Fibroblast of upper back skin (primary cell): ENCODE results near the gene TMC2.
"Not testable (repeated sequence)": the region's sequence is repeated elsewhere in the genome, so short reads cannot be mapped to it uniquely, and the experiment has no call there.

Source experiments
- DNase-seq: peaks from one replicate; pipeline ENCODE4 v3.0.0-alpha.2; 2013

TMC2 gene

DNA sequence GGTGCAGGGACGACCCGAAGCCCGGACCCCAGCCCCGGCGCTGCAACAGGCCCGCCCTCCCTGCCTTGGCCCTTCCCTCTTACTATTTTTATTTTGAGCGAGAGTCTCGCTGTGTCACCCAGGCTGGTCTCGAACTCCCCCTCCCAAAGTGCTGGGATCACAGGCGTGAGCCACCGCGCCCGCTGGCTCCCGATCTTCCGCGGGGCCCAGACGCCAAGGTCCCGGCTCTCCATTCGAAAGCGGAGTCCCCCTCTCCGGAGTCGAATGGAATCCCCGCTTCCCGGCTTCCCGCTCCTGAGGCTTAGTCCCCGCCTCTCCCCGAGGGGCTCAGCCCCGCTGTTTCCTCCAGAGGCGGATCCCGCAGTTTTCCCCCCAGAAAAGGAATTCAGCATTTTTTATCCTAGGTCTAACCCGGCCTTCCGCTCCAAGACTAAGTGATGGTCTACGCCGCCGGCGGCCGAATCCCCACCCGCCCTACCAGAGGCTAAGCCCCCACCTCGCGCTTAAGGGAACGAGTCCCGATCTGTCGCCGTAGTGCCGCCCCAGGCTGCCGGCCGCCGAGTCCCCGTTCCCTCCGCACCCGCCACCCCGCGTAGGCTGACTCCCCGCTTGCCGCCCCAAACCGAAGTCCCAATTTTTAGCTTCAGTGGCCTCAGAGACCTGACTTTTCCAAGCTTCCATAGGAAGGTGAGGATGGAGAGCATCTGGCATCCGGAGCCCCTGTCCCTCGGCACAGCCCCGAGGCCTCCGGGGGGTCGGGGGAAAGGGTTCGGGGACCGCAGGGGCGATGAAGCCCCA, 11.5 kb upstream of the TMC2 start:
- peak; percentile 78 for DNase-seq

DNA sequence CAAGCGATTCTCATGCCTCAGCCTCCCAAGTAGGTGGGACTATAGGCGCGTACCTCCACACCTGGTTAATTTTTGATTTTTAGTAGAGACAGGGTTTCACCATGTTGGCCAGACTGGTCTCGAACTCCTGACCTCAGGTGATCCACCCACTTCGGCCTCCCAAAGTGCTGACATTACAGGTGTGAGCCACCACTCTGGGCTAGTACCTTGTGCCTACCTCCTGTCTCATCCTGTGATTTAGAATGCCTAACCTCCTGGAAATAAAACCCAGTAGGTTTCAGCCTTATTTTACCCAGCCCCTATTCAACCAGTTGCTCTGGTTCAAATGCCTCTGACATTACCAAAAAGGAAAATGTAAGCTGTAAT, 10.2 kb upstream of the TMC2 start:
- DNase-seq = not testable (repeated sequence)

DNA sequence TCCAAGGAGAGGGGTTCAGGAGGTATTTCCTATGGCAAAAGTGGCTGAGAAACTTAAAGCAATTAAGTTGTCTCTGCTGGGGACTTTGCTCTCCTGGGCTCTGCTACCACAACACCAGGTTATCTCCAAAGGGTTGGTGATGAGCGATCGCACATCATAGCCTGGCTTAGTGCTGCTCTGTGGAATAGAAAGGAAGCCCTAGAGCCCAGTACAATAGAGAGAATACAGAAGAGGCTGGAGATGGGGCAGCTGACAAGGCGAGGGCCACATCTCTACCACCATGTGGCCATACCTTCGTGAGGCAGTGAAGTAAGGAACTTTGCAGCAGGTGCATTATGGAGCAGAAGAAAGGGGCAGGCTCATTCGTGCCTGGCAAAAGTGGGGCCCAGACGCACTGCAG, 8.6 kb upstream of the TMC2 start:
- no peak for DNase-seq

DNA sequence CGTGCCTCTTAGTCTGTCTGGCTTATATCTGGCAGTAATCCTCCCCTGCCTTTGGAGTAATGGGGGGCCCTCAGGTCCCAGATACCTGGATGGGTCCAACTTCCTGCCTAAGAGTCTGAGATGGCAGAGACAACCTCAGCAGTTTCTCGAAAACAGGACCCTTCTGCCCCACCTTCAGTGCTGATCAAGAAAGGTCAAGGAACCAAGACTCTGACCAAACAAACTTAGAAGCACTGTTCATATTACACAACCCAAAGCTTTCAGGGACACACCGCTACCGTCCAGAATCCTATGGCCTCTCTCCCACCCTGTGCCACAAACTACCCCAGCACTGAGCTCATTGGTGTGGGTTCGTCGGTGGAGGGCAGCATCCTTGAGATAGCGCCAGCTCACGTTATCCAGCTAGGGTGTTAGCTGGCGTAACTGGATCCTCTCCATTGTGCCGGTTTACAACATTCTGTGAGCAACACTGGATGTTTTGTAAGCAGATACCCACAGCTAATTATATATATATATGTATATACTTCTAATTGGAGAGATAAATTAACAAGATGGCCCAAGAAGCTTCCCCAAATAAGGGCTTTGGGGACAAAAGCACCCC, 7.6 kb upstream of the TMC2 start:
- DNase-seq = no peak

DNA sequence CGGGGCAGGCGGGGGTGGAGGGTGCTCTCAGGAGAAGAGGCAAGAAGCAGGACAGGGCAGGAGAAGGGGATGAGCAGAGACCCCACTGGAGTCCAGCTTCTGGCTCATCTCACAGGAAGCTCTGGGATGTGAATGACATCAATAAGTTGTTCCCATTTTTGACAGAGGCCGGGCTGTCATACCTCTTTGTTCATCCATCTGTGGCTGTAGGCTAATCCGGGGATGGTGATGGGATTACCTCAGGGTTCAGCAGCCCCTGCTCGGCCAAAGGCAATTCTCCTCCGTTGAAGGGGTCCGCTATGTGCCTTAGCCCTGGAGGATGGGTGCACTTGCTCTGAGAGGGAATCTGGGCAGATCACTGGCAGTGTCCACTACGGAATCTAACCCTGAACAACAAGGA, 3.3 kb upstream of the TMC2 start:
- no peak for DNase-seq

DNA sequence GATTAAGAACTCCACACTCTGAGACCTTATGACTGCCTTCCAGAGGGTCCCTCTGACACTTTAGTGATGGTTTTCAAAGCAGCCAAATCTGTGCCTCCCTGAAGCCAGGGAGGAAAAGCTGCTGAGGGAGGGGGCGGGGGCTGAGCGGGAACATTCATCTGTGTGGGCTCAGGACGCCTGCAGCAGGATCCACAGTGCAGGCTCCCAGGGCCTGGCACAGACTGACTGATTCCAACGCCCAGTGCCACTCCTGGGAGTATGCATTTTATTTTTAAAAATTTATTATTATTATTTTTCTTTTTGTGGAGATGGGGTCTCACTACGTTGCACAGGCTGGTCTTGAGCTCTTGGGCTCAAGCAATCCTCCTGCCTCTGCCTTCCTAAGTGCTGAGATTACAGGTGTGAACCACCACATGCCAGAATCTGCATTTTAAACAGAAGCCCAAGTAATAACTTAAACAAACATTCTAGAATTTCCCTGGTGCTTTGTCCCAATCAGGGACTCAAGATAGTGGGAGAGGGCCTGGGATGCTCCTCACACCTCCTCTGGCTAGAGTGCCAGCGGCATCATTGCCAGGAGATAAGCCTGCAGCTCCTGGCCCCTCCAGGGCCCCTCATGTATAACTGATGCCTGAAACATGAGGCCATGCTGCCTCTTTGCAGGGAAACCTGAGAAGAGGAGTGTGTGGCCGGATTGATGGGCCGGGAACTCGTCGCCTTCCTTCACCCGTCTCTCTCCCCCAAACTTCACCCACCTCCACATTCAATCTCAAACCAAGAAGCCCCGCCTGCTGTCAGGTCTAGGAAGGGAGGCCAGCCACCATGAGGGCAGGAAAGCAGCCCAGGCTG, 438 bp upstream of the TMC2 start:
- no peak for DNase-seq

DNA sequence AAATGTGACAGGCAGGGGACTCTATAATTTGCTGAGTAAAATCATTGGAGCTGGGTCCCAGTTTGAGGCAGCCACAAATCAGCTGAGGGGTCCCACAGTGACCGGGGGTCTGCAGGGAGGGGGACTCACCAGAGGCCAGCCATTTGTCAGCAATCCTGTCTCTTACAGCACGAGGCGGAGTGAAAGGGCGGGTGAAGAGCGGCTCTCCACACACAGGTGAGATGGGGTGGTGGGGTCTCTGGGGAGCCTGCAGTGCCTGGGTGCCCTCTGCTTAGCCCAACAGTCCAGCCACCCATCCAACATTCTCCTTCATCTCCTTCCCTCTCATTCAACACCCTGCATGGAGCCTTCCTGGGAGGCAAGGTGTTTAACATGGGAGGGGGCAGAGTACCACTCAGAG, 728 bp downstream of the TMC2 start:
- DNase-seq = no peak

DNA sequence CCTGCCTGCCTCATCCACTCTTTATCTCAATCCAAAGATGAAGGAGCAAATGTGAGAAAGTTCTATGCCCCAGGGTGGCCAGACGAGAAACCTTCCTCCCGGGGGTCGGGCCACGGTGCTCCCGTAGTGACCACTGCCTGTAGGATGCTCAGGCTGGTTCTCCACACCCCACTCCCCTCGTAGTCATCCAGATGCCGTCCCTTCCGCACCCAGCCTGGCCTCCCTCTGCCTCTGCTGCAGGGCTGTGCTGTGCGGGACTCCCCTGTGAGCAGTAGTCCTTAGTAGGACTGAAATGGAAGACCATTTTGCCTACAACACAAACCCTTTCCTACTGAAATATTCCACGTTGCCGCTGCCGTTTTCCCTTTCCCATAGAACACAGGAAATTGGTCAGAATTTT, 2.0 kb downstream of the TMC2 start:
- DNase-seq = no peak

DNA sequence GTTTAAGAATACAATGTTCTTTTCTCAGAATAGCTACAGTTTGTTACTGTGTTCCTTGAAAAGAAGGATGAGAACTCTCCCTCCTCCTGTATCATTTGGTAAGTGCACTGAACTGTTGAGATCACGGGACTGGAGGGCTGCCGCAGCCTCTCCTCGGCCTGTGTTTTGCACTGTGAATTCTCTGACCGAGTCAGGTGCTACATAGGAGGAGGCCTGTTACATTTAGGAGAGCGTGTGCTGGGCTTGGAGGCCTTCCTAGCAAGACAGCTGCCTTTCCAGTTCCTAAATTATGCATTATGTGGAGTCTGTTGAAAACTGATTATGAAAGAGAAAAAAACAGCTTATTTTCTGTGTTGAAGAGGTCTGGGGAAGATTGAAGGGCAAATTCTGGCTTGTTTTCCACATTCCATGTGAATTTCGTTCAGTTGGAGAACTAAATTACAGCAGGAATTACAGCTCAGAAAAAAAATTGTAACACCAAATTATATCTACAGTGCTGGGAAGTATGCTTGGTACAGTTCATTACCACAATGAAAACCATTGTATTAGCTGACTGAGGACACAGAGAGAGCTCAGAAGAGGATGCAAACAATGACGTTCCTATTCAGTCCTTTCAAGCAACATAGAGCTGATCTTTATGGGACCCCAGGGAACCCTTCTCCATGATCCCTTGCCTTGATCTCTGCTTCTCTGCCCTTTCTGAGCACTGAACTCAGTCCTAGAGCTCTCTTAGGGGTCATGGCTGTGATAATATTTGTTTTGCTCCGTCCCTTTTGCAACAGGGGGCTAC, 2.8 kb downstream of the TMC2 start:
- DNase-seq = no peak

DNA sequence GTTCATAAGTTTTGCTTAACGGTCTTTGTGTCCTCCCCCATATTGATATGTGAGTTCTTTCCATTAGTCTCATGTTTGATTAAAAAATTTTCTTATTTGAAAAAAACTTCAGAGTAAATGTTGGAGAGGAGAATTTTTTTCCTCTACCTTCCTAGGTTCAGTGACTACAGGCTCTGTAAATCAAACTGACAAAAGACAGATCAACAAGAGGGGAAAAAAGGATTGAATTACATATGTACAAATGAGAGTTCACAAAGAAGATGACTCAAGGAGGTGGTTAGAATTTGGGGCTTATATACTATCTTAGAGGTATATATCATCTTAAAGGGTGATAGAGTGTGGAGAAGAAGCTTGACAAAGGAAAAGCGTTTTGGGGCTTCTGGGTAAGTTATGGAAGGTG, 5.6 kb downstream of the TMC2 start:
- no peak for DNase-seq

DNA sequence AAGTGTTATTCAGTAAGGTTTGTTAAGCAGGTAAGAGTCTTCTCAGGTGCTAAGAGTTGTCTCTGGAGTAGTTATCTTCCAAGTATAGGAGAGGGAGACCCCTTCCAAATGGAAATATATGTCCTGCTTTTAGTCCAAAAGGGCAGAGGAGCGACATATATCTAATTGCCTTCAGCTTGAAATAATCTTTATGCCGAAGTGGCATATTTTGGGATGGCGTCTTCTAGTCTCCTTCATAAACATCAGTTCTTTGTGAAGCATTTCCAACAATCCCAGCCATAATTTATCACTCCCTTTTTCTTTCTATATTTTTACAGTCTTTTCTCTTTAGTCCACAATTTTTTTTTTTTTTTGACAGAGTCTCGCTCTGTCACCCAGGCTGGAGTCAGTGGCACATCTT, 6.0 kb downstream of the TMC2 start:
- DNase-seq = no peak

DNA sequence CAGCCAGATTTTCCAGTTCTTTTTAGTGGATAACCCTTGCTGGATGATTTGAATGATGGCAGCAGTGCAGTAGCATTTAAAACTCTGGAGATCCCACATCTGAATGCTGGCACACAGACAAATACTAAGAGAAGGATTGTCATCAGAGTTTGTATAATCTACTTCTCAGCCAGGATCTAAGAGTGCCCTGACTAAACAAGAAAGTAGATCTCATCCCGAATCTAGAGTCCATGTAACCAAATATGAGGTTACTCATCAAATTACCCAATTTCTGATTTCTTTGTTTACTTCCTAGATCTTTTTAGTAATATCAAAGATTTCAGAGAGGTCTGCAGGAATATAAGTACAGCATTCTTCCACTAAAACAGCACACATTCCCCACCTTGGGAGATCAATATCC, 7.8 kb downstream of the TMC2 start:
- no peak for DNase-seq

DNA sequence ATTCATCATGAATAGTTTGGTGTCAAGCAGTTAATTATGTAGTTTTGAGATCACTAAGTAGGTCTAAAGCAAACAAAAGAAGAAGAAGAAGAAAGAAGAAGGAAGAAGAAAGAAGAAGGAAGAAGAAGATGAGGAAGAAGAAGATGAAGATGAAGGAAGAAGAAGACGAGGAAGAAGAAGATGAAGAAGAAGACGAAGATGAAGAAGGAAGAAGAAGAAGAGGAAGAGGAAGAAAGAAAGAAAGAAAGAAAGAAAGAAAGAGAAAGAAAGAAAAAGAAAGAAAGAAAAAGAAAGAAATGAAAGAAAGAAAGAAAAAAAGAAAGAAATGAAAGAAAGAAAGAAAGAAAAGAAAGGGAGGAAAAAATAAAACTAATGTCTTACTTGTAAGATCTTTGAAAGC, 9.2 kb downstream of the TMC2 start:
- no peak for DNase-seq

DNA sequence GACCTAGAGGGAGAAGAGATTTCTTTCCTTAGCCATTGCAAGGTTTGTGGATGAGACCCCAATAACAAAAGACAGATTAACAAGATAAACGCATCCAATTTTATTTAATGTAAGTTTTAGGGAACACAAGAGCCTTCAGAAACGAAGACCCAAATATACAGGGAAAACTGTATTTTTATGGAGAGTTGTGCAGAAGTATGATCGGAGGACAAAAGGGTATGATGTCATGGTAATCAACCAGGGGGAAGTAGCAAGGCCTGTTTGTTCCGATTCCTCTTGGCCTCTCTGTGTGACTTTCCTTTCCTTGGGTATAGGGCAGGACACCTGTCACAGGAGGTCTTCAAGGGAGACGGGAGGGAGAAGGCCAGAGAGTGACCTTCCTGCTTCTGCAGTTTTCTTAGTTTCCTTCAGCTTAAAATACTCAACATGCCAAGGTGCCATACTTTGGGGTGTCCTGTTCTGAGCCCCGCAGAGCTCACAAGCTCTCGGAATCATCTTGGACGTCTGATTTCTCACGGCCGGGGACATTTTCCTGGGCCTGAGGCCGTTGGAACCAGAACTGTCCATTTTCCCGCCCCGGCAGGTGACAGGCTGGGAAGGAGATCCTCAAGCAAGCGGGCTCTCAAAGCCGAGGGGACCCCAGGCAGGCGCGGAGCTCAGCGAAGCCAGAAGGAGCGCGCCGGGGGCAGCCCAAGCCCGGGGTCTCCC, 21.7 kb downstream of the TMC2 start:
- DNase-seq = no peak

DNA sequence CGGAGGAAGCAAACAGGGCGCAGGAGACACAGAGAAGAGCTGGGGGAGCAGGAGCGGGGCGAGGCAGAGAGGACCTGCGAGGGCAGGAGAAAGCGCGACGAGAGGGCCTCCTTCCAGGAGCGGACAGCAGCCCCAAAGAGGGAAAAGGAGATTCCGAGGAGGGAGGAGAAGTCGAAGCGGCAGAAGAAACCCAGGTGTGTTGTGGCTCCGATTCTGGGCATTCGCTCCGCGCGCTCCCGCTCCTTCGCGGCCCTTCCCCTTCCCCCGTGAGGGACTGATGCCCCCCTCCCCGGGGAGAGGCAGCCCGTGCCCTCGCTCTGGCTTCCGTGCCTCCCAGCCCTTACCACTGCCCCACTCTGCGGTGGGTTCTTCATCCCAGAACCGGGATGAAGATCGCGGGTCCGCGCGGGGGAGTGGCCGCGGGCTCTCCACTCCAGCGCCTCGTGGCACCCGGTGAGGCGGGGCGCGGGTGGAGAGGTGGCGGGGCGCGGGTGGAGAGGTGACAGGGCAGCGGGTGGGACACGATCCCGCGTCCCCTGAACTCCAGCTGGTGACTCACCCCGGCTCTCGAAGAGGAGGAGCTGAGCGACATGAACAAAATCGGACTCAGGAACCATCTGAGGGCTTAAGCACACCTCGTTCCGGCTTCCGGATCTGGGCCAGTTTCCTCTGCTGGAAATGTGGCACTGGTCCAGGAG, 22.4 kb downstream of the TMC2 start:
- no peak for DNase-seq

DNA sequence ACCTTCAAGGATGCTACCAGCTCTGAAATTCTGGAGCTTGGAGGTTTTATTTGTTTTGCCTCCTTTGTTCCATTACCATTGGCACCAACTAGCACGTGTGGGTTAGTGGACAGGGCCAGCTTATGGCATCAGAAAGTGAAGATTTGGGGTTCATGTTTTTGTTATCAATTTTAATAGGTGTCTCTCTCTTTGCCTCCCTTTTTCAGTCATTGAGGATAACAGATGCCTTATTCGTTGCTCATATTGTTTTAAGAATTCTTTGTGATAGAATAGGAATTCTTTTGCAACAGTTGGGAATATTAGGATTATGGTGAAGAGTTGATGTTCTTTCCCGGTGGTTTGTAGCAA, 22.9 kb downstream of the TMC2 start:
- no peak for DNase-seq

DNA sequence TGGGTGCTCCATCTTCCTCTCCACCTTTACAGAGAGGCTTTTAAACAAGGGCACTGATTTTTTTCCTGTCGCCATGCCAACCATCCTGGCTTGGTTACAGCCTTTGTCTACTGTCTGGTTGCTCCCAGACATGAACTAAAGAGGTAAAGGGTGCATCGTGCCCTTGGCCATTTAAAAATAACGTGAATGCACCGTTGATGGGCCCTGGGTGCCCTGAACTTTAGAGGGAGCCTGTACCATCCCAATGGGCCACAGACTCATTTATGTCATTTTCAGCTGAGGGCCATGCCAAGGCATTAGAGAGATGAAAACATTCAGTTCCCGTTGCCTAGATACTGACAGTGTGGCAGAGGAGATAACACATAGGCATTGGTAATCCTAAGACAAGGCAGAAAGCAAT, 23.3 kb downstream of the TMC2 start:
- DNase-seq = no peak

DNA sequence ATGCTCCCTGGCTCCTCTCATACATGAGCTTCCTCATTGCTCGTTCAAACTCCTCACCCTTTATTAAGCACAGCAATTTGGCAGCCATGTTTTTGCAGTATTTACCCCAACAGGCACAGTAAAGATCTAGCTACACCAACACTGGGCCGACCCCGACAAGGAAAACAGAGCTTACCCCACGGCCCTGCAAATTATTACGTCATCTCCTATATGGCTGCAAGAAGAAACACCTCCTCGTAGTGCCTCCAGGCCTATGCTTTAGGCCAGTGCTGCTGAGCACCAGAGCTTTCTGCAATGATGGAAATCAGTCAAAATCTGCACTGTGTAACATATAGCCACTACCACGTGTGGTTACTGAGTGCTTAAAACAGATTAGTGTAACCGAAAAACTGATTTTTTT, 26.7 kb downstream of the TMC2 start:
- DNase-seq = no peak

DNA sequence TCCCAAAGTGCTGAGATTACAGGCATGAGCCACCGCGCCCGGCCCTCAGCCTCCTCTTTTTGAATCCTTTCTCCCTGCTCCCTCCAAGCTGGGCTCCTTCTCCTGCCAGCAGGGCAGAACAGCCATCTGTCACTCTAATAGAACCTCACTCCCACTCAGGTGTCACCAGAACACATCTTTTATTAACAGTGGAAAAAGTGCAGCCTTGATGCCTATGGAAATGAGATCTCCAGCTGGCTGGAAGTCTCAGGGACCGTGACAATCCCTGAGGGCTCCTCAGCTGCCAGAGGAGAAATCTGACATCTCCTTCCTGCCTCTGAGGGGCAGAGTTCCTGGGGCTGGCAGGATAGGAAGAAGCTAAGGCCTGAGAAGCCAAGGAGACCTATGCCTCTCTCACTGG, 28.0 kb downstream of the TMC2 start:
- DNase-seq = no peak

DNA sequence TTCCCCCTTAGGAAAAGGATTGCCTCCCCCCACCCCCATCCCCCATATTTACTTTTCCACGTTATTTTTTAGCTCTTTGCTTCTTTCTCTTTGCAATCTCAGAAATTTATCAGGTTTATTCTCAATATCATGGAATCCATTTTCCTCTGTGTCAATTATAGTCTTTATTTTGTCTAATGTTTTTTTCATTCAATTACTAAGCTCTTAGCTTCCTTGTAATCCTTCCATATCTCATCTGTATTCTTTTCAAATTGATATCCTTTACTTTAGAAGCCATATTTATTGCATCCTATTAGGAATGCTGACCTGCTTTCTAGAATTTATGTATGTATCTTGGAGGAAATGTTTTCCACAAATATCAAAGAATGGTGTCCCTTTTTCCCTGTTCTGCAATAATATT, 39.3 kb downstream of the TMC2 start:
- DNase-seq = no peak

DNA sequence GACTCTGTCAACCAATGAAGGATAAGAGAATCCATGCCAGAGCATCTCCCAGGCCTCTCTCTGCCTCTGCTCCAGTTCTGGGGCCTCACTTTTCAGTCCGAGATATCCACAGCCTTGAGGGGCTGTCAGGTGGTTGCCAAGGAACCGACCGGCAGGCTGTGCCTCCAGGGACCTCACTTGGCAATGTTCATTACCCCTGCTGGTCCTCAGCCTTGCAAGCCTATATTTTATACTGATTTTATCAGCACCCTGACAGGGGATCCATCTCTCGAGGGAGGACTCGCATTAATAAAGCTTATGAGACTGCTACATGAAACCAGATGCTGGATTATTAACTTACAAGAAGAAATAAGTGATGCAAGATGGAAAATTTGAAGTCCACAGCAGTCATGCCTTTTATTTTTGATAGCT, 39.9 kb downstream of the TMC2 start:
- DNase-seq = no peak
